Measurements from ENCODE around the gene YKT6.
A peak's percentile ranks its signal among the peaks of the same experiment; 100 is the strongest.

The YKT6 gene

GRCh38 chr7:44218418-44219201 is 17.8 kb downstream of the YKT6 start:
- peak; percentile 14 for TF ChIP-seq CTCF (conservative IDR thresholded peaks at IDR 0.05; ENCODE audit: low read depth, low read length)
- H3K4me3 ChIP-seq (ENCODE audit: low read depth, low read length) = no peak overlapping the region
- DNase-seq (ENCODE audit: low read depth) = no peak

GRCh38 chr7:44219371-44220045 is 18.7 kb downstream of the YKT6 start:
- no peak for TF ChIP-seq CTCF (conservative IDR thresholded peaks at IDR 0.05; ENCODE audit: low read depth, low read length)
- DNase-seq (ENCODE audit: low read depth) = no peak
- H3K4me3 ChIP-seq (ENCODE audit: low read depth, low read length) = no peak overlapping the region

- no peak for DNase-seq (ENCODE audit: low read depth)
- TF ChIP-seq CTCF (conservative IDR thresholded peaks at IDR 0.05; ENCODE audit: low read depth, low read length) = no peak
- no peak overlapping the region for H3K4me3 ChIP-seq (ENCODE audit: low read depth, low read length)
Measured at GRCh38 chr7:44220046-44220357, 19.2 kb downstream of the YKT6 start.

- no peak for DNase-seq (ENCODE audit: low read depth)
- no peak for TF ChIP-seq CTCF (conservative IDR thresholded peaks at IDR 0.05; ENCODE audit: low read depth, low read length)
- H3K4me3 ChIP-seq (ENCODE audit: low read depth, low read length) = no peak overlapping the region
Measured at GRCh38 chr7:44220358-44221112, 19.8 kb downstream of the YKT6 start.

GRCh38 chr7:44221231-44221791 is 20.5 kb downstream of the YKT6 start:
- peak; percentile 28 for DNase-seq (ENCODE audit: low read depth)
- TF ChIP-seq CTCF (conservative IDR thresholded peaks at IDR 0.05; ENCODE audit: low read depth, low read length) = no peak
- no peak overlapping the region for H3K4me3 ChIP-seq (ENCODE audit: low read depth, low read length)

- DNase-seq (ENCODE audit: low read depth) = no peak
- TF ChIP-seq CTCF (conservative IDR thresholded peaks at IDR 0.05; ENCODE audit: low read depth, low read length) = no peak
- H3K4me3 ChIP-seq (ENCODE audit: low read depth, low read length) = no peak overlapping the region
Measured at GRCh38 chr7:44222074-44222473, 21.3 kb downstream of the YKT6 start.
